Embryonic facial prominence (tissue), 1 donor: ENCODE data around the gene XPNPEP2.

Experiments
- DNase-seq: peaks from one replicate; pipeline ENCODE4 v3.0.0-alpha.2; 2016; ENCODE audit errors: extremely low spot score

The XPNPEP2 gene

GRCh38 chrX:129798456-129798855, 59.7 kb downstream of the XPNPEP2 start:
- no peak for DNase-seq

- no peak for DNase-seq
Observed at GRCh38 chrX:129798888-129799287, 60.1 kb downstream of the XPNPEP2 start.

GRCh38 chrX:129800186-129800585, 61.4 kb downstream of the XPNPEP2 start:
- no peak for DNase-seq

- DNase-seq: no peak
Observed at GRCh38 chrX:129802863-129803262, 64.1 kb downstream of the XPNPEP2 start.

GRCh38 chrX:129804806-129805205, 66.0 kb downstream of the XPNPEP2 start:
- no peak for DNase-seq

GRCh38 chrX:129808158-129808828, 69.5 kb downstream of the XPNPEP2 start:
- DNase-seq: no peak

GRCh38 chrX:129808829-129809796, 70.3 kb downstream of the XPNPEP2 start:
- no peak for DNase-seq

- DNase-seq: no peak
Observed at GRCh38 chrX:129813662-129814368, 75.0 kb downstream of the XPNPEP2 start.

- DNase-seq: no peak
Observed at GRCh38 chrX:129818123-129818522, 79.3 kb downstream of the XPNPEP2 start.
